H1 (cell line): Measurements from ENCODE around the gene ASIC5. TPM values are rescaled to one million over a fixed set of nuclear protein-coding genes. Genes with fewer than 3 reads are reported as not detected.

Experiments used
- CTCF ChIA-PET: fragments of 300-600 bp; sonication (Branson Sonifier 250); formaldehyde crosslinking; loops from one replicate; lab custom pipeline; 2021; ENCODE audit not compliant: partially characterized antibody; lab: Charles Lee
- POLR2A ChIA-PET: fragments of 300-600 bp; sonication (Branson Sonifier 250); formaldehyde crosslinking; loops from one replicate; lab custom pipeline; 2021; ENCODE audit warnings: inconsistent platforms; ENCODE audit not compliant: partially characterized antibody; lab: Charles Lee
- DNase-seq, 2 experiments: peaks; one replicate each; pipeline versions ENCODE4 v3.0.0 to v3.0.0-alpha.2; 2010 to 2022; ENCODE audit warnings: low spot score in 2 of 2, low read depth in 1 of 2, mixed read lengths in 1 of 2
- FAIRE-seq: peaks from 2 replicates; lab custom pipeline; 2011; peaks lifted over from hg19 to GRCh38; lab: Jason Lieb, UNC
- H2AFZ ChIP-seq: 2 replicates; pipeline ENCODE4 v1.8.1; 2012; ENCODE audit warnings: low read length, inconsistent platforms
- H2AK5ac ChIP-seq: 2 replicates; pipeline ENCODE4 v1.6.1; 2013; ENCODE audit warnings: low read depth, low read length
- H2BK120ac ChIP-seq: replicated peaks from 2 replicates; pipeline ENCODE3; 2013; ENCODE audit warnings: low read depth, low read length, inconsistent platforms
- H2BK12ac ChIP-seq: 2 replicates; pipeline ENCODE4 v1.6.1; 2013; ENCODE audit warnings: low read depth, low read length
- H2BK15ac ChIP-seq: 2 replicates; pipeline ENCODE4 v1.6.1; 2013; ENCODE audit warnings: low read length
- H2BK20ac ChIP-seq: 2 replicates; pipeline ENCODE4 v1.6.1; 2013; ENCODE audit warnings: low read length
- H2BK5ac ChIP-seq: 2 replicates; pipeline ENCODE4 v1.6.1; 2013; ENCODE audit warnings: low read depth, low read length
- H3K14ac ChIP-seq: 2 replicates; pipeline ENCODE4 v1.6.1; 2013; ENCODE audit warnings: inconsistent platforms; ENCODE audit not compliant: insufficient read length
- H3K18ac ChIP-seq: 2 replicates; pipeline ENCODE4 v1.6.1; 2013; ENCODE audit warnings: low read length; ENCODE audit errors: extremely low read depth
- H3K23ac ChIP-seq: 2 replicates; pipeline ENCODE4 v1.6.1; 2013; ENCODE audit warnings: inconsistent platforms; ENCODE audit not compliant: insufficient read length
- H3K23me2 ChIP-seq: 2 replicates; pipeline ENCODE4 v1.6.1; 2013; ENCODE audit warnings: low read depth, low read length
- H3K27ac ChIP-seq: 2 replicates; pipeline ENCODE4 v1.6.1; 2011; ENCODE audit warnings: low read depth, low read length, inconsistent platforms
- H3K27me3 ChIP-seq, 4 experiments: replicated peaks in 1 of 4; 1 replicate in 1 of 4; 2 replicates in 3 of 4; pipeline versions ENCODE4 v1.6.1 to v1.8.1; 2011 to 2013; ENCODE audit warnings: low read length in 3 of 4, mild to moderate bottlenecking in 3 of 4, inconsistent platforms in 2 of 4, mixed read lengths in 2 of 4, moderate library complexity in 1 of 4; ENCODE audit not compliant: control insufficient read depth in 3 of 4, insufficient read depth in 3 of 4; ENCODE audit errors: extremely low read depth in 1 of 4
- H3K36me3 ChIP-seq, 4 experiments: 2 replicates each; pipeline versions ENCODE4 v1.6.1 to v1.8.1; 2011 to 2013; ENCODE audit warnings: mild to moderate bottlenecking in 4 of 4, low read length in 3 of 4, moderate library complexity in 2 of 4, control low read depth in 1 of 4, inconsistent platforms in 1 of 4; ENCODE audit not compliant: insufficient read depth in 4 of 4, control insufficient read depth in 2 of 4
- H3K4ac ChIP-seq: replicated peaks from 2 replicates; pipeline ENCODE3; 2013; ENCODE audit warnings: low read length, low read depth, mixed read lengths, inconsistent platforms; ENCODE audit not compliant: insufficient read length
- H3K4me1 ChIP-seq, 4 experiments: replicated peaks in 1 of 4; 1 replicate in 1 of 4; 2 replicates in 3 of 4; pipeline versions ENCODE4 v1.6.1 to v1.8.1; 2011 to 2013; ENCODE audit warnings: low read length in 3 of 4, inconsistent platforms in 2 of 4, mixed read lengths in 1 of 4; ENCODE audit not compliant: insufficient read depth in 4 of 4, control insufficient read depth in 3 of 4
- H3K4me2 ChIP-seq, 2 experiments: 2 replicates each; pipeline versions ENCODE4 v1.6.1 to v1.8.1; 2011 to 2013; ENCODE audit warnings: low read depth in 2 of 2, low read length in 2 of 2, control low read depth in 1 of 2, inconsistent platforms in 1 of 2, mild to moderate bottlenecking in 1 of 2; ENCODE audit not compliant: insufficient read depth in 1 of 2
- H3K4me3 ChIP-seq, 4 experiments: fragments of 200-600, 300-600 bp in 1 of 4; sonication (generic), shearing (Covaris generic), sonication (Bioruptor Twin) in 1 of 4; 2 replicates each; pipeline versions ENCODE4 v1.5.1 to v1.8.1; 2011 to 2016; ENCODE audit warnings: low read length in 4 of 4, low read depth in 3 of 4, control low read depth in 2 of 4, inconsistent platforms in 2 of 4, mild to moderate bottlenecking in 2 of 4, mixed read lengths in 1 of 4, moderate library complexity in 1 of 4; ENCODE audit not compliant: insufficient read depth in 2 of 4; ENCODE audit errors: extremely low read depth in 1 of 4
- H3K56ac ChIP-seq: replicated peaks from 2 replicates; pipeline ENCODE3; 2013; ENCODE audit warnings: low read depth, mild to moderate bottlenecking, mixed read lengths, low read length, inconsistent platforms; ENCODE audit not compliant: insufficient read length
- H3K79me1 ChIP-seq: 2 replicates; pipeline ENCODE4 v1.6.1; 2013; ENCODE audit warnings: low read depth, low read length, control low read depth
- H3K79me2 ChIP-seq, 2 experiments: 2 replicates each; pipeline versions ENCODE4 v1.6.1 to v1.8.1; 2012 to 2013; ENCODE audit warnings: low read length in 2 of 2, mild to moderate bottlenecking in 2 of 2, inconsistent platforms in 1 of 2; ENCODE audit not compliant: insufficient read depth in 2 of 2, control insufficient read depth in 1 of 2
- H3K9ac ChIP-seq, 4 experiments: replicated peaks in 1 of 4; 1 replicate in 1 of 4; 2 replicates in 3 of 4; pipeline versions ENCODE4 v1.6.1 to v1.8.1; 2011 to 2013; ENCODE audit warnings: low read depth in 3 of 4, low read length in 3 of 4, control low read depth in 2 of 4, mild to moderate bottlenecking in 2 of 4, moderate library complexity in 2 of 4, inconsistent platforms in 1 of 4; ENCODE audit errors: extremely low read depth in 1 of 4
- H3K9me3 ChIP-seq, 2 experiments: 2 replicates each; pipeline versions ENCODE4 v1.6.1 to v1.8.1; 2012 to 2013; ENCODE audit warnings: mild to moderate bottlenecking in 2 of 2, moderate library complexity in 2 of 2, control low read depth in 1 of 2, inconsistent platforms in 1 of 2, low read depth in 1 of 2, low read length in 1 of 2, mixed read lengths in 1 of 2; ENCODE audit not compliant: insufficient read depth in 2 of 2
- H4K20me1 ChIP-seq, 2 experiments: replicated peaks in 1 of 2; 2 replicates each; pipeline versions ENCODE3 to v1.8.1; 2011 to 2013; ENCODE audit warnings: inconsistent platforms in 2 of 2, low read length in 2 of 2, mild to moderate bottlenecking in 1 of 2; ENCODE audit not compliant: insufficient read depth in 2 of 2, control insufficient read depth in 1 of 2
- H4K5ac ChIP-seq: 2 replicates; pipeline ENCODE4 v1.6.1; 2013; ENCODE audit warnings: low read length, low read depth, mixed read lengths, inconsistent platforms; ENCODE audit not compliant: insufficient read length
- H4K8ac ChIP-seq: 2 replicates; pipeline ENCODE4 v1.8.0; 2013; ENCODE audit warnings: mild to moderate bottlenecking, moderate library complexity, low read length, inconsistent platforms; ENCODE audit not compliant: insufficient read depth; ENCODE audit errors: extremely low read depth
- H4K91ac ChIP-seq: replicated peaks from 2 replicates; pipeline ENCODE3; 2013; ENCODE audit warnings: low read length, mixed read lengths, inconsistent platforms; ENCODE audit not compliant: insufficient read length
- CTBP2 ChIP-seq: IDR thresholded peaks from 2 replicates; pipeline ENCODE4 v1.7.0; 2011; ENCODE audit warnings: borderline replicate concordance, mild to moderate bottlenecking, moderate library complexity, mixed read lengths, low read length; ENCODE audit not compliant: insufficient read depth, insufficient read length
- HDAC6 ChIP-seq: IDR thresholded peaks from one replicate; pipeline ENCODE4 v1.7.1; 2012; ENCODE audit warnings: low read depth, mild to moderate bottlenecking, inconsistent platforms, low read length, moderate library complexity
- POLR2AphosphoS5 ChIP-seq: IDR thresholded peaks from 2 replicates; pipeline ENCODE4 v1.6.1; 2011; ENCODE audit warnings: low read depth, low read length
- RAD21 ChIP-seq, 2 experiments: IDR thresholded peaks in 1 of 2; conservative IDR thresholded peaks in 1 of 2; 2 replicates each; pipeline ENCODE4 v1.6.1; 2011; ENCODE audit warnings: low read depth in 2 of 2, low read length in 2 of 2, improper control_type of control experiment in 1 of 2, inconsistent platforms in 1 of 2, mild to moderate bottlenecking in 1 of 2, moderate library complexity in 1 of 2
- RNF2 ChIP-seq: fragments of 200-900, 300-1000 bp; sonication (generic); IDR thresholded peaks from 2 replicates; pipeline ENCODE4 v1.7.1; 2016; ENCODE audit warnings: borderline replicate concordance, low read depth, mild to moderate bottlenecking, antibody characterized with exemption, low read length; ENCODE audit not compliant: poor library complexity, severe bottlenecking; ENCODE audit errors: missing control alignments
- SP1 ChIP-seq: IDR thresholded peaks from 2 replicates; pipeline ENCODE4 v1.6.1; 2011; ENCODE audit warnings: low read depth, low read length
- SP2 ChIP-seq: IDR thresholded peaks from 2 replicates; pipeline ENCODE4 v1.6.1; 2012; ENCODE audit warnings: mild to moderate bottlenecking, low read length, inconsistent platforms
- TCF12 ChIP-seq: IDR thresholded peaks from 2 replicates; pipeline ENCODE4 v1.6.1; 2011; ENCODE audit warnings: low read depth, mild to moderate bottlenecking, low read length
- WGBS, 2 experiments: shearing (Covaris generic) in 1 of 2; methylation state at CpG; one replicate each; pipeline versions ENCODE4 v1.1.6 to v1.1.7; 2013 to 2015; ENCODE audit warnings: low lambda C conversion rate in 2 of 2, mixed read lengths in 2 of 2, inconsistent platforms in 1 of 2, low coverage in 1 of 2, missing lambda C conversion rate in 1 of 2; ENCODE audit not compliant: insufficient replicate concordance in 2 of 2, insufficient coverage in 1 of 2, insufficient read length in 1 of 2; ENCODE audit errors: extremely low coverage in 1 of 2, missing lambda C conversion rate in 1 of 2; 5-methylcytosine and 5-hydroxymethylcytosine counted together
- polyA plus RNA-seq, 7 experiments: library from polyadenylated mRNA; depleted of rRNA in 3 of 7; stranded (reverse) in 5 of 7; unstranded in 2 of 7; fragments of >200 nt in 5 of 7; fragments of 200-250 nt in 2 of 7; gene quantifications; 1 replicate in 5 of 7; 2 replicates in 1 of 7; 4 replicates in 1 of 7; pipeline versions ENCODE4 v1.2.1 to v1.2.3, GENCODE V29; 2011 to 2013; ENCODE audit warnings: missing spikeins in 2 of 7, mixed read lengths in 2 of 7
- total RNA-seq: library from RNA; stranded (reverse); fragmentation: NEBNext Ultra II Directional; extraction: Animal tissue kit (Norgen Biotek cat#: 25700); gene quantifications from 2 replicates; pipeline ENCODE4 v1.2.1, GENCODE V29; 2021
- TF ChIP-seq, protein P1 (sequence below): IDR thresholded peaks from 2 replicates; pipeline ENCODE4 v1.6.1; 2011; ENCODE audit warnings: low read length, improper control_type of control experiment
- TF ChIP-seq, protein P2 (sequence below): IDR thresholded peaks from 2 replicates; pipeline ENCODE4 v1.6.1; 2012; ENCODE audit warnings: inconsistent platforms

The ASIC5 gene
- total and polyA plus RNA-seq, 2 of the 8 experiments (the other 6 are each of a cell fraction or from before 2014, with no cell fraction given): not detected

- ChIA-PET CTCF (interaction anchor here (1.3 to 2.4 kb wide), 2 partner anchors 9 to 23 kb away, joined by 5 read pairs; no protein-coding TSS in a partner anchor), POLR2A (no interaction called here)
- Histone ChIP-seq H2BK20ac (no peak overlapping the region), H3K23me2 (no peaks in the 10 kb centered on the region), H4K8ac (no peak overlapping the region), H3K23ac (no peak overlapping the region), H2BK5ac (no peak overlapping the region), H2AFZ (no peak overlapping the region), H4K91ac (no peak overlapping the region), H3K4me2 (no peak overlapping the region), H3K4me1 (peaks cover 0 to 3% (median 1%) of the 10 kb centered on the region in 4 experiments; a peak in 1 of 7 replicates), H3K56ac (no peak overlapping the region), H4K20me1 (no peaks in the 10 kb centered on the region), H4K5ac (no peak overlapping the region), H2BK120ac (no peak overlapping the region), H3K36me3 (no peaks in the 10 kb centered on the region), H3K79me1 (no peaks in the 10 kb centered on the region), H3K18ac (no peak overlapping the region), H3K79me2 (no peaks in the 10 kb centered on the region), H2BK12ac (no peak overlapping the region), H3K4me3 (no peak overlapping the region), H3K9me3 (no peaks in the 10 kb centered on the region), H3K9ac (no peak overlapping the region), H3K27me3 (no peaks in the 10 kb centered on the region), H3K14ac (no peak overlapping the region), H3K27ac (no peak overlapping the region), H3K4ac (no peak overlapping the region), H2BK15ac (no peak overlapping the region), H2AK5ac (no peak overlapping the region)
- TF ChIP-seq SP2: no peak
- TF ChIP-seq RAD21 (IDR thresholded peaks at IDR 0.05 in 1 of 2, conservative IDR thresholded peaks at IDR 0.05 in 1 of 2; ENCODE audit: low read depth in 2 of 2, low read length in 2 of 2): no peak
- TF ChIP-seq SP1: no peak
- no peak for TF ChIP-seq HDAC6
- TF ChIP-seq POLR2AphosphoS5: no peak
- TF ChIP-seq RNF2: no peak
- TF ChIP-seq, protein P1, sequence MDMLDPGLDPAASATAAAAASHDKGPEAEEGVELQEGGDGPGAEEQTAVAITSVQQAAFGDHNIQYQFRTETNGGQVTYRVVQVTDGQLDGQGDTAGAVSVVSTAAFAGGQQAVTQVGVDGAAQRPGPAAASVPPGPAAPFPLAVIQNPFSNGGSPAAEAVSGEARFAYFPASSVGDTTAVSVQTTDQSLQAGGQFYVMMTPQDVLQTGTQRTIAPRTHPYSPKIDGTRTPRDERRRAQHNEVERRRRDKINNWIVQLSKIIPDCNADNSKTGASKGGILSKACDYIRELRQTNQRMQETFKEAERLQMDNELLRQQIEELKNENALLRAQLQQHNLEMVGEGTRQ: no peak
- no peak for TF ChIP-seq CTBP2
- TF ChIP-seq, protein P2, sequence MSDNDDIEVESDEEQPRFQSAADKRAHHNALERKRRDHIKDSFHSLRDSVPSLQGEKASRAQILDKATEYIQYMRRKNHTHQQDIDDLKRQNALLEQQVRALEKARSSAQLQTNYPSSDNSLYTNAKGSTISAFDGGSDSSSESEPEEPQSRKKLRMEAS: no peak
- no peak for TF ChIP-seq TCF12
- no peak for FAIRE-seq
- DNase-seq: no peak
- 44% methylated on average over 1 of the region's 1 CpG; no CpG with 5 or more reads in 1 of the 2 experiments for WGBS, 2 experiments
These were observed 47.0 kb downstream of the ASIC5 start for GRCh38 chr4:155819066-155819465.
